Prostate gland (tissue), 2 donors: ENCODE measurements around the gene PLXNB2. TPM values are rescaled to one million over a fixed set of nuclear protein-coding genes. Genes with fewer than 3 reads are reported as not detected.
"Not testable (repeated sequence)": the region's sequence is repeated elsewhere in the genome, so short reads cannot be mapped to it uniquely, and the experiment has no call there.

ENCODE experiments used
- DNase-seq: peaks from one replicate; pipeline ENCODE4 v3.0.0-alpha.2; 2019; ENCODE audit warnings: low spot score
- H3K27ac ChIP-seq, 2 donors: fragments of 200-600 bp; sonication (generic); 2 replicates each; pipeline ENCODE4 v1.5.1; 2017 to 2019
- H3K27me3 ChIP-seq: fragments of 200-600 bp; sonication (generic); replicated peaks from 2 replicates; pipeline ENCODE4 v1.5.1; 2019; ENCODE audit not compliant: insufficient read depth
- H3K36me3 ChIP-seq, 2 donors: fragments of 200-600 bp; sonication (generic); 1 replicate in 1 of 2; 2 replicates in 1 of 2; pipeline versions ENCODE4 v1.5.1 to v1.8.1; 2017 to 2019
- H3K4me1 ChIP-seq: fragments of 200-600 bp; sonication (generic); replicated peaks from 2 replicates; pipeline ENCODE4 v1.5.1; 2019
- H3K4me3 ChIP-seq, 2 donors: fragments of 200-600 bp; sonication (generic); 2 replicates each; pipeline ENCODE4 v1.5.1; 2017 to 2019
- H3K9me3 ChIP-seq: fragments of 200-600 bp; sonication (generic); 2 replicates; pipeline ENCODE4 v1.5.1; 2017
- CTCF ChIP-seq, 4 experiments: fragments of 200-600 bp in 2 of 4; fragments of 450-650 bp in 2 of 4; sonication (generic) in 2 of 4; IDR thresholded peaks; 1 replicate in 3 of 4; 2 replicates in 1 of 4; pipeline ENCODE4 v1.5.1; 2016 to 2019; ENCODE audit warnings: antibody characterized with exemption in 4 of 4, mild to moderate bottlenecking in 2 of 4, moderate library complexity in 2 of 4
- POLR2A ChIP-seq: fragments of 450-650 bp; IDR thresholded peaks from one replicate; pipeline ENCODE4 v1.6.1; 2016; ENCODE audit warnings: antibody characterized with exemption, mild to moderate bottlenecking
- POLR2AphosphoS5 ChIP-seq: sonication (generic); formaldehyde crosslinking; IDR thresholded peaks from one replicate; pipeline ENCODE4 v1.6.1; 2017; ENCODE audit warnings: antibody characterized with exemption
- WGBS: methylation state at CpG from one replicate; pipeline ENCODE4 v1.1.5; 2018; 5-methylcytosine and 5-hydroxymethylcytosine counted together
- intact Hi-C: fragments of 100-400 bp; cut with DNase I; formaldehyde crosslinking; loops from one replicate; pipeline ENCODE4 v1.14.2; 2022
- total RNA-seq, 2 donors: library from RNA; depleted of rRNA; stranded (reverse); fragments of >200 nt; gene quantifications; one replicate each; pipeline ENCODE4 v1.1.0, GENCODE V29; 2016

The PLXNB2 gene
- total RNA-seq, 2 donors from 2014 or later: 259 to 309 TPM

GRCh38 chr22:50326225-50326955 lies 18.9 kb upstream of the PLXNB2 start:
- Histone ChIP-seq H3K27me3 (no peaks in the 10 kb centered on the region), H3K27ac (peak overlapping the region; percentile 31 to 89), H3K4me1 (no peaks in the 10 kb centered on the region), H3K36me3 (no peaks in the 10 kb centered on the region), H3K4me3 (peak overlapping the region; percentile 83 to 85), H3K9me3 (no peaks in the 10 kb centered on the region)
- DNase-seq: no peak
- WGBS: 11% methylated on average over 40 of the region's 56 CpGs
- intact Hi-C loops: no loop called here
- TF ChIP-seq POLR2AphosphoS5 (no peak), POLR2A (no peak), CTCF (IDR thresholded peaks at IDR 0.05) (no peak)

GRCh38 chr22:50325444-50326224 lies 18.2 kb upstream of the PLXNB2 start:
- Histone ChIP-seq H3K36me3 (no peaks in the 10 kb centered on the region), H3K4me3 (peak overlapping the region in 1 of 2 donors; percentile 85), H3K9me3 (no peaks in the 10 kb centered on the region), H3K27ac (no peak overlapping the region), H3K27me3 (no peaks in the 10 kb centered on the region), H3K4me1 (no peaks in the 10 kb centered on the region)
- intact Hi-C loops: no loop called here
- TF ChIP-seq POLR2AphosphoS5 (no peak), CTCF (IDR thresholded peaks at IDR 0.05) (no peak), POLR2A (no peak)
- WGBS: 76% methylated on average over 19 of the region's 19 CpGs
- DNase-seq: no peak

- WGBS: 98% methylated on average over 5 of the region's 5 CpGs
- no peaks in the 10 kb centered on the region for H3K36me3 ChIP-seq
- H3K9me3 ChIP-seq: no peaks in the 10 kb centered on the region
- H3K27ac ChIP-seq: no peak overlapping the region
- TF ChIP-seq POLR2AphosphoS5: no peak
- no peak for TF ChIP-seq CTCF (IDR thresholded peaks at IDR 0.05)
- TF ChIP-seq POLR2A: no peak
- no peak overlapping the region for H3K4me3 ChIP-seq
- DNase-seq: no peak
- H3K27me3 ChIP-seq: no peaks in the 10 kb centered on the region
- intact Hi-C loops: no loop called here
- no peaks in the 10 kb centered on the region for H3K4me1 ChIP-seq
Measured at GRCh38 chr22:50323900-50324299, 16.5 kb upstream of the PLXNB2 start.

- WGBS: 88% methylated on average over 10 of the region's 10 CpGs
- H3K27me3 ChIP-seq, H3K36me3 ChIP-seq, H3K27ac ChIP-seq, H3K4me1 ChIP-seq, intact Hi-C loops, H3K9me3 ChIP-seq, H3K4me3 ChIP-seq, DNase-seq: not testable (repeated sequence)
Measured at GRCh38 chr22:50322382-50323104, 15.1 kb upstream of the PLXNB2 start.

GRCh38 chr22:50320671-50321325 lies 13.4 kb upstream of the PLXNB2 start:
- Histone ChIP-seq H3K27ac (no peak overlapping the region), H3K4me3 (no peak overlapping the region), H3K36me3 (no peaks in the 10 kb centered on the region), H3K9me3 (no peaks in the 10 kb centered on the region), H3K27me3 (no peaks in the 10 kb centered on the region), H3K4me1 (no peaks in the 10 kb centered on the region)
- no peak for DNase-seq
- 82% methylated on average over 10 of the region's 10 CpGs for WGBS
- TF ChIP-seq POLR2A: no peak
- TF ChIP-seq POLR2AphosphoS5: no peak
- no peak for TF ChIP-seq CTCF (IDR thresholded peaks at IDR 0.05)
- intact Hi-C loops: no loop called here
